ENCODE measurements around the gene MTERF4.

DNA sequence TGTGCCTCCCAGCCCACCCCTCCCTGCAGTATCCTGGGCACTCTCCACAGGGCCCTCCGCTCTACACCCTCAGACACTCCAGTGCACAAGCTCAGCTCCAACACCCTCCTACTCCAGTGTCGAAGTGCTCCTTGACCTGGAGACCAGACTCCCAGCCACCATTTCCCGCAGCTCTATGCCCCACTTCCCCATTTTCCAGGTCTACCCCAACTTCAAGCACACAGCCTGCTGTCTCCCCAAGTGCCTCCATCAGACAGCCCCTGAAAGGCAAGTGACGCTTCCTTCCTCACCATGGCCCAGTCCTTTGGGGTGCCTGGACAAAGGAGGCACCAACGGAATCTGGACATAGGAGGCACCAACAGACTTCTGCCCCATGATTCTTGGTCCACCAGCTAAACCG lies 40.0 kb upstream of the MTERF4 start:
- TF ChIP-seq, protein P1, sequence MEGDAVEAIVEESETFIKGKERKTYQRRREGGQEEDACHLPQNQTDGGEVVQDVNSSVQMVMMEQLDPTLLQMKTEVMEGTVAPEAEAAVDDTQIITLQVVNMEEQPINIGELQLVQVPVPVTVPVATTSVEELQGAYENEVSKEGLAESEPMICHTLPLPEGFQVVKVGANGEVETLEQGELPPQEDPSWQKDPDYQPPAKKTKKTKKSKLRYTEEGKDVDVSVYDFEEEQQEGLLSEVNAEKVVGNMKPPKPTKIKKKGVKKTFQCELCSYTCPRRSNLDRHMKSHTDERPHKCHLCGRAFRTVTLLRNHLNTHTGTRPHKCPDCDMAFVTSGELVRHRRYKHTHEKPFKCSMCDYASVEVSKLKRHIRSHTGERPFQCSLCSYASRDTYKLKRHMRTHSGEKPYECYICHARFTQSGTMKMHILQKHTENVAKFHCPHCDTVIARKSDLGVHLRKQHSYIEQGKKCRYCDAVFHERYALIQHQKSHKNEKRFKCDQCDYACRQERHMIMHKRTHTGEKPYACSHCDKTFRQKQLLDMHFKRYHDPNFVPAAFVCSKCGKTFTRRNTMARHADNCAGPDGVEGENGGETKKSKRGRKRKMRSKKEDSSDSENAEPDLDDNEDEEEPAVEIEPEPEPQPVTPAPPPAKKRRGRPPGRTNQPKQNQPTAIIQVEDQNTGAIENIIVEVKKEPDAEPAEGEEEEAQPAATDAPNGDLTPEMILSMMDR (IDR thresholded peaks at IDR 0.05) = no peak
- TF ChIP-seq EZH2 (IDR thresholded peaks at IDR 0.05) = no peak
- TF ChIP-seq EZH2phosphoT487 (IDR thresholded peaks at IDR 0.05) = no peak

All from neural progenitor cell (in vitro differentiated cells).